Right lobe of liver (tissue), 4 donors: ENCODE data around the gene MYD88.

Source experiments
- POLR2A ChIP-seq: fragments of 450-650 bp; IDR thresholded peaks from one replicate; pipeline ENCODE4 v1.6.1; 2017; ENCODE audit warnings: antibody characterized with exemption, mild to moderate bottlenecking
- TF ChIP-seq, protein P1 (sequence below), 4 donors: fragments of 200-600 bp in 3 of 4; fragments of 450-650 bp in 1 of 4; IDR thresholded peaks; one replicate each; pipeline versions ENCODE4 v1.5.1 to v1.8.0; 2016 to 2022; ENCODE audit warnings: antibody characterized with exemption in 4 of 4, mild to moderate bottlenecking in 2 of 4
- donor health status: DM: no; HTN: no; CAD: no.
- donor health status: DM: no; HTN: no; CAD: no.
- donor health status: DM: no; HTN: yes; CAD: no.

DNA sequence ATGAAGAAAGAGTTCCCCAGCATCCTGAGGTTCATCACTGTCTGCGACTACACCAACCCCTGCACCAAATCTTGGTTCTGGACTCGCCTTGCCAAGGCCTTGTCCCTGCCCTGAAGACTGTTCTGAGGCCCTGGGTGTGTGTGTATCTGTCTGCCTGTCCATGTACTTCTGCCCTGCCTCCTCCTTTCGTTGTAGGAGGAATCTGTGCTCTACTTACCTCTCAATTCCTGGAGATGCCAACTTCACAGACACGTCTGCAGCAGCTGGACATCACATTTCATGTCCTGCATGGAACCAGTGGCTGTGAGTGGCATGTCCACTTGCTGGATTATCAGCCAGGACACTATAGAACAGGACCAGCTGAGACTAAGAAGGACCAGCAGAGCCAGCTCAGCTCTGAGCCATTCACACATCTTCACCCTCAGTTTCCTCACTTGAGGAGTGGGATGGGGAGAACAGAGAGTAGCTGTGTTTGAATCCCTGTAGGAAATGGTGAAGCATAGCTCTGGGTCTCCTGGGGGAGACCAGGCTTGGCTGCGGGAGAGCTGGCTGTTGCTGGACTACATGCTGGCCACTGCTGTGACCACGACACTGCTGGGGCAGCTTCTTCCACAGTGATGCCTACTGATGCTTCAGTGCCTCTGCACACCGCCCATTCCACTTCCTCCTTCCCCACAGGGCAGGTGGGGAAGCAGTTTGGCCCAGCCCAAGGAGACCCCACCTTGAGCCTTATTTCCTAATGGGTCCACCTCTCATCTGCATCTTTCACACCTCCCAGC, 2.9 kb downstream of the MYD88 start:
- TF ChIP-seq, protein P1, sequence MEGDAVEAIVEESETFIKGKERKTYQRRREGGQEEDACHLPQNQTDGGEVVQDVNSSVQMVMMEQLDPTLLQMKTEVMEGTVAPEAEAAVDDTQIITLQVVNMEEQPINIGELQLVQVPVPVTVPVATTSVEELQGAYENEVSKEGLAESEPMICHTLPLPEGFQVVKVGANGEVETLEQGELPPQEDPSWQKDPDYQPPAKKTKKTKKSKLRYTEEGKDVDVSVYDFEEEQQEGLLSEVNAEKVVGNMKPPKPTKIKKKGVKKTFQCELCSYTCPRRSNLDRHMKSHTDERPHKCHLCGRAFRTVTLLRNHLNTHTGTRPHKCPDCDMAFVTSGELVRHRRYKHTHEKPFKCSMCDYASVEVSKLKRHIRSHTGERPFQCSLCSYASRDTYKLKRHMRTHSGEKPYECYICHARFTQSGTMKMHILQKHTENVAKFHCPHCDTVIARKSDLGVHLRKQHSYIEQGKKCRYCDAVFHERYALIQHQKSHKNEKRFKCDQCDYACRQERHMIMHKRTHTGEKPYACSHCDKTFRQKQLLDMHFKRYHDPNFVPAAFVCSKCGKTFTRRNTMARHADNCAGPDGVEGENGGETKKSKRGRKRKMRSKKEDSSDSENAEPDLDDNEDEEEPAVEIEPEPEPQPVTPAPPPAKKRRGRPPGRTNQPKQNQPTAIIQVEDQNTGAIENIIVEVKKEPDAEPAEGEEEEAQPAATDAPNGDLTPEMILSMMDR (IDR thresholded peaks at IDR 0.05), result no peak
- no peak for TF ChIP-seq POLR2A
